Fibroblast of skin of scalp (primary cell): ENCODE measurements around the gene C6orf89.
A peak's percentile ranks its signal among the peaks of the same experiment; 100 is the strongest.

Experiments used
- DNase-seq: peaks from one replicate; pipeline ENCODE4 v3.0.0-alpha.2; 2013

Gene C6orf89

GRCh38 chr6:36852481-36853147 is 33.1 kb upstream of the C6orf89 start:
- peak; percentile 73 for DNase-seq

GRCh38 chr6:36853325-36853724 is 32.4 kb upstream of the C6orf89 start:
- DNase-seq: peak; percentile 83

DNA sequence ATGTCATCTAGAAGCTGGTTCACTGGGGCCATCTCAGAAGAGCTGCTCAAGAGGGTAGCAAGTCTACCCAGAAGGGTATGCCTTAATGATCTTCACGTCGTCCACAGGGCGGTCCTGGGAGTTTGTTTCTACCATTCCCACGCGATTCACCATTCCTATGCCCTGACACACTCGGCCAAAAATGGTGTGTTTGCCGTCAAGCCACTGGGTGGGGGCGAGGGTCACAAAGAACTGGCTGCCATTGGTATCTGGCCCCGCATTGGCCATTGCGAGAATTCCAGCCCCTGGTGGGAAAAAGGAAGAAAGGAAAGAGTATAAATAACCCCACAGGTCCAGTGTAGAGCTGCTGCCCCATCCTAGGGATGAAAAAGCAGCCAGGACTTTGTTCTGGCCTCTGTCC is 30.0 kb upstream of the C6orf89 start:
- DNase-seq: no peak

GRCh38 chr6:36856277-36856676 is 29.5 kb upstream of the C6orf89 start:
- DNase-seq: no peak

DNA sequence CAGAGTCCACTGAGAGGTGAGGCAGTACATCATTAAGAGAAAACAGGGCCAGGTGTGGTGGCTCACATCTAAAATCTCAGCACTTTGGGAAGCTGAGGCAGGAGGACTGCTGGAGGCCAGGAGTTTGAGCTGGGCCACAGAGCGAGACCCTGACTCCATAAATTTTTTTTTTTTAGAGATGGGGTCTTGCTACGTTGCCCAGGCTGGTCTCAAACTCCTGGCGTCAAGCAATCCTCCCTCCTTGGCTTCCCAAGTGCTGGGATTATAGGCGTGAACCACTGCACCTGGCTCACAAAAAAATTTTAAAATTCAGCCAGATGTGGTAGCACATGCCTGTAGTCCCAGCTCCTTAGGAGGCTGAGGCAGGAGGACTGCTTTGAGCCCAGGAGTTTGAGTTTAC is 28.4 kb upstream of the C6orf89 start:
- DNase-seq: no peak

DNA sequence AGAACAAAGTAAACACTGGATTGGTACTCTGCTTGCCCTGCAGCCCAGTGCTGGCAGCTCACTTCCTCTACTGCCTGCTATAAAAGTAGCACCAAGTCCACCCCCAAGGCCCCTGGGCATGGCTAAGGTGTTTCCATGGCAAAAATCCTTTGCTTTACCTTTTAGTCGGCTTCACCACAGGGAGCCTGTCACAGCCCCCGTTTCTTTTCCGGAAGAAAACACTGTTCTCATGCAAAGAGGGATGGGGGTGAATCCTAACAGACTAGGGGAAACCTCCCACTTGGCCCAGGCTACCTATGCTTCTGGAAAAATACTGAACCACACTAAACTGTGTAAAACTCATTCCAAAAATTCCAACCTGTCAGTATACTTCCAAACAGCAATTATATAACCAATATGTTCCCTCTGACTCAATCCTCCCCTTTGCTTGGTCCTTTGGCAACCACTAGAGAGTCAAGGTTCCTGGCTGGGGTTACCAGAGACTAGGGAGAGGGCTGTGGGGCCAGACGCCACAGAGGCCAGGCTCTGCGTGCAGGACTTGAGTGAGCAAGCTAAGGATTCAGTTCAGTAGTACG is 27.3 kb upstream of the C6orf89 start:
- peak; percentile 44 for DNase-seq

- DNase-seq: no peak
These were observed 25.6 kb upstream of the C6orf89 start for GRCh38 chr6:36860126-36860525.

DNA sequence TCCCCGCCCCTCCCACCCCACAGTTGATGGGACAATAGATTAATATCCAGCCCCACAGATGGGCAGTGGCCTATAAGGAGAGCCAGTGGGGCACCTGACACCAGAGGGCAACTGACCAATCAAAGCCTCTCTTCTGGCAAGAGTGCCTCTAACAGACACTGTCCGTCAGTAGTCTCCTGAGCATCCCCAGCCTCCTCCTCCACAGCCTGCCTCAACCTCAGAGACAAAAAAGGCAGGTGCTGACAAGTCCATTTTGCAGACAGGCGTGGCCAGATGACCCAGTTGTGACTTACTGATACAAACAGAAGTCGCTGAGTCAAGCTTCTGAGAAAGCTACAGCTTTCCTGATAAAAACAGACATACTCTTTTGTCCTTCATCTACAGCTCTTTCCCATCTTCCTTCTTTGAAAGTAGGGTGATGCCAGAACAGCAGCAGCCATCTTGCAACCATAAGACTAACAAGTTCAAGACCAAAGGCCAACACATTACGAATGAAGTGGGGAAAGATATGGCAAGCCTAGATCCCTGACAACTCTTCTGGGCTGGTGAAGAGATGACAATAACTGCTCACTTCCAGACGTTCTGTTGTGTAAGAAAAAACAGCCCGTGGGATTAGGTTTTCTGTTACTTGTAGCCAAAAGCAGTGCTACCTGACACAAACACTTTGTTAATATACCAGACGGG is 23.4 kb upstream of the C6orf89 start:
- DNase-seq: no peak

GRCh38 chr6:36862848-36863382 is 22.8 kb upstream of the C6orf89 start:
- no peak for DNase-seq

DNA sequence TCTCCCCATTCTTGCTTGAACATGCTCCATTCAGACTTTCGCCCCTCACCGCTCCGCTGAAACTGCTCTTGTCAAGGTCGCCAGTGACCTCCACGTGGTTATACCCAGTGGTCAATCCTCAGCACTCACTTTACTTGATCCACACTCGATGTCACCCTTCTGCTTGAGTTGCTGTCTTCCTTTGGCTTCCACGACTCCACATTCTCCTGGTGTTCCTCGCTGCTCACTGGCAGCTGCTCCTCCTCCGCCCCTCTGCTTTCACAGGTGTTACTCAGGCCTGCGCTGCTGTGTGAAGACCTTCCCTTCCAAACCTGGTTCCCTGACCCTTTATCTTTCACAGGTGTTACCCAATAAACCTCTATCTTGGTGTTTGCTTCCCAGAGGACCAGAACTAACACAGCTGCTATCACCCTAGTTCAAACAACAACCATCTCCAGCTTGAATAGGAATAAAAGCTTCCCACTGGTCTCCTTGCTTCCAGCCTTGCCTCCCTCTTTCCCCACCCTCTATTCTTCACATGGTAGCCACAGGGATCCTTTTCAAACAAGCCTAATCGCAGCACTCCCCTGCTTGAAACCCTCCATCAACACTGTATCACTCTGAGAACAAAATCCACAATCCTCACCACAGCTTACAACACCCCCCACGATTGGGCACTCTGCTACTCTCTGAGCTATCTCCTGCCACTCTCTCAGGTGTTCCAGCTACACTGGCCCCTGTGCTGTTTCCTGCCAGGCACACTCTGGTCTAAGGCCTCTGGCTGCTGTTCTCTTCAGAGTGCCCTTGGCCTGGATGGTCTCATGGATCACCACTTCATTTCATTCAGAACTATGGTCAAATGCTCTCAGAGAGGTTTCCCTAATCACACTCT is 21.8 kb upstream of the C6orf89 start:
- no peak for DNase-seq

DNA sequence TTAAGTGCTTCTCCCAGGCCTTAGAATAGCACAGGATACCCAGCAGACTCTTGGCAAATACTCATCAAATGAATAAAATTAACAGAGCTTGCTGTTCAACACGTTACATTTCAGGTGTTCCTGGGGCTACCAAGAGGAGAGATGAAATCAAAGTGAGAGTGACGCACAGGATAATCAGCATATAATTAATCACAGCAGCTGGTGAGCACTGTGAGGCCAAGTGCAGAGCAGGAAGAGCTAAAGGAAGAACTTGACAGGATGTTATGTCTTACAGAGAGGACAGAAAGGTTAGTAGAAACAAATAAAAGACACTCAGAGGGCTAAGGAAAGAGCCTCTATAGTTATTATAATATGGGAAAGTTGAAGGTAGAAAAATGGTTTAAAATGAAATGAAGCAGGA is 19.9 kb upstream of the C6orf89 start:
- no peak for DNase-seq

DNA sequence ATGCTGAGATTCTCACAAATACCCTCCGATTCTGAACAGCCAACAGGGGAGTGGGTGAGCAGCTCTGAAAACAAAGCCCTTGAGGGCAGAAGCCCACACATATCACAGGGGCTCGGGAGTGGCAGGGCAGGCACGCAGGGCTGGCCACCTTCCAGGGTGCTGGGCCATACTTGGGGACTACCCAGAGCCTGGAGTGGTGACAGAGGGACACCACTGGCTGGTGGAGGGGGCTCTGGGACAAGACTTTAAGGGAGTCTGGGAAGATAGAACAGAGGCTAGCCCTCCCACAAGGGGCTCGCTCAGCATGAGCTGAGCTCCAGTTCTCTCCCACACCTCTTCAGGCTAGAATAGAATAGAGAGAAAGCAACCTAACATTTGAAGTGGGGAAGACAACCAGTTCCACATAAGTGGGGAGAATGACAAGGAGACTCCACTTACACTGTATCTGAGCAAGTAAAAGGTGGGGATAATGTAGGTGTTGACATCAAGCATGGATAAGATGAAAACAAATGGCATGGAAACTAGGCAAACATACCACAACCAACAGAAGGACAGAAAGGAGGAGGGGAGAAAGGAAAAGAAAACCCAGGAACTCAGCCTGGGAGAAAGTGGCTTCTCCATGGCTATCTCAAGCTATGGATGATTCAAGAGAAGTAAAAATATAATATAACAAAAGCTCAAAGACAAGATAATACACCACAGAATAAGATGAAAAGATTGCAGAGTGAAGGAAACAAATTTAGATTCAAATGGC is 18.1 kb upstream of the C6orf89 start:
- DNase-seq: no peak

DNA sequence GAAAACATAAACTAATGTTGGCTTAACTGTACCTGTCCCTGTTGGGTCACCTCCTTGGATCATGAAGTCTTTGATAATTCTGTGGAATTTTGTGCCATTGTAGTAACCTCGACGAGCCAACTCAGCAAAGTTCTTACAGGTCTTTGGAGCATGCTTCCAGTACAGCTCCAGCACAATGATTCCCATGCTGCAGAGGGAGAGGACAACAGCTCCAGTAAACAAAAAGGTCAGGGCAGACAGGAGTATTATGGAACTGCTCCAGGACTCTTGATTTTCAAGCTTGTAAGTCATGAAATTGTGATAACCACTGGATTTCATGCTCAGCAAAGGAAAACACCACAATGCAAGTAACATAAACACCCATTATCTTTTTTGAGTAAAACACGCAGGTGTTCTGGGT is 14.1 kb upstream of the C6orf89 start:
- no peak for DNase-seq

GRCh38 chr6:36873115-36873514 is 12.6 kb upstream of the C6orf89 start:
- DNase-seq: no peak

GRCh38 chr6:36873612-36874442 is 11.9 kb upstream of the C6orf89 start:
- no peak for DNase-seq

DNA sequence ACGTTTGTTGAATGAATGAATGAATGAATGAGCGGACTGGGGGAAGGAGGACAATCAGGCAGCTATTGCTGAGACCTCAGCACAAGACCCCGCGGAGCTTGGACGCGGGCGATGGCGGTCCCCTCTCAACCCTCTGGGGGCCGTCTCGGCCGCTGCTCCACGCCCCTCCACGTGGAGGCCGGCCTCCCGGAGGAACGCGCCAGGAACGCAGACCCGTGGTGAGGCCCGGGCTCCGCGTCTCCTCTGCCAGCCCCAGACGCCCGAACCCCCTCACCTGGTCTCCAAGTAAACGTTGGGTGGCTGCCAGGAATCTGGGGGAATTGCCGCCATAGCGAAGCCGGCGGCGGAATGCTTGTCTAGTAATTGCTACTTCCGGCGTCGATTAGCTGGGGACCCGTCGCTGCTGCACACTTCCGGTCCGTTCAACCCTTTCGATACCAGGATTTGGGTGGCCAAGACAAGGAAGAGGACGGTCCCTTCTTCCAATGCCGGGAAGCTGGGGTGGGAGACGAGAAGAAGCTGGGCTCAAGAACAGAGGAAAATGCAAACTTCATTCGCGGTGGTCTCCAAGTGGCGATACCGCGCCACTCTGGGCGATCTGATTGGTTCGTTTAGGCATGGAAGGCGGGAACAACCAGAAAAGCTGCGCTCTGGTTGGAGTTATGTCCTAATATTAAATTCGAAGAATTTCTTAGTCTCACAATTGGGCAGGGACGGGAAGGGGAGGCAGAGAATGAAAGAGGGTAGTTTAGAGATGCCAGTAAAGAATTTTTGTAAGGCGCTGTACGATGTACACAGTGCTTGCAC is 11.1 kb upstream of the C6orf89 start, which contains the start of gene PPIL1:
Gene PPIL1, minus strand, starts transcription at position 361 of the 807 bp plus-strand sequence. Its CDS starts 31 bp downstream, at position 330.
- peak; percentile 91 for DNase-seq

- DNase-seq: no peak
These were observed 10.5 kb upstream of the C6orf89 start for GRCh38 chr6:36875250-36875633.

DNA sequence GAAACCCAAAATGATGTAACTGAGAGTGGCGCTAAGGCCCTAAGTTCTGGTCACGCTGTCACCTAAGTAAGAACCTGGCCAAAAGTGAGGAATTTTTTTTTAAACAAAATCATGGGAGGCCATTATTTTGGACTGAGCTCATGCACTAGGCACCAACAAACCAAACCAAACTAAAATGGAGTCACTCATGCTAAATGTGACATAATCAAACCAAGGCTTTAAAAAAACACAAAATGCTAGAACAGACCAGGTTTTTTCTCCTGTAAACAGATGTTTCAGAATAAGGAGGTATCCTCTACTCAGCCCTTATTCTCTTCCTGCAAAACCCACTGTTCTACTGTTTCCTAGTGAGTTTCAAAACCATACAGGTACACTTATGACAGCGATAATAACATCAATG is 1.1 kb upstream of the C6orf89 start:
- DNase-seq: no peak

GRCh38 chr6:36886950-36887618 is 1.3 kb downstream of the C6orf89 start:
- DNase-seq: no peak
